GM12874 (cell line): ENCODE measurements around the gene PDXK.

Source experiments
- TF ChIP-seq, protein P1 (sequence below): IDR thresholded peaks from 2 replicates; pipeline ENCODE4 v1.5.1; 2011; ENCODE audit warnings: low read depth, mild to moderate bottlenecking, control low read depth, low read length, moderate library complexity; ENCODE audit not compliant: insufficient read depth

Gene PDXK

DNA sequence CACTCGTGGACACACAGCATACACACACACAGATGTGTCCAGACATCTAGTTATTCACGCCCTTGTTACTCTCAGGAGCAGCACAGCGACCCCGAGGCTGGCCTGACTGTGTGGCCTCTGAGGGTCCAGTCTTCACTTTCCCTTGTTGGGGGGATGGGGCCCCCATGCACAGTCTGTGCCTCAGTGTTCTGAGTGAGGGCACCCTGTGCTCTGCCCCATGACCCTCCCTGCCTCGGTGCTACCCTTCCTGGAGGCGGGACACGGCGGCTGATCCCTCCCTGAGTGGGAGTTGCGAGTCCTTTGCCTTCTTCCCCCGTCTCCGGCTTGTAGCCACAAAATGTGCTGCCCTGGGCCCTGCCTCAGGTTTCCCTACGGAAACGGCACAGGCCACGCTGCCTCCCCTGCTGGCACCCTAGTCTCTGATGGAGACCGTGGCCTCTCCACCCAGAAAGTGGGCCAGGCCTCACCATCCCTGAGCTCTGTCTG is 48.6 kb downstream of the PDXK start:
- TF ChIP-seq, protein P1, sequence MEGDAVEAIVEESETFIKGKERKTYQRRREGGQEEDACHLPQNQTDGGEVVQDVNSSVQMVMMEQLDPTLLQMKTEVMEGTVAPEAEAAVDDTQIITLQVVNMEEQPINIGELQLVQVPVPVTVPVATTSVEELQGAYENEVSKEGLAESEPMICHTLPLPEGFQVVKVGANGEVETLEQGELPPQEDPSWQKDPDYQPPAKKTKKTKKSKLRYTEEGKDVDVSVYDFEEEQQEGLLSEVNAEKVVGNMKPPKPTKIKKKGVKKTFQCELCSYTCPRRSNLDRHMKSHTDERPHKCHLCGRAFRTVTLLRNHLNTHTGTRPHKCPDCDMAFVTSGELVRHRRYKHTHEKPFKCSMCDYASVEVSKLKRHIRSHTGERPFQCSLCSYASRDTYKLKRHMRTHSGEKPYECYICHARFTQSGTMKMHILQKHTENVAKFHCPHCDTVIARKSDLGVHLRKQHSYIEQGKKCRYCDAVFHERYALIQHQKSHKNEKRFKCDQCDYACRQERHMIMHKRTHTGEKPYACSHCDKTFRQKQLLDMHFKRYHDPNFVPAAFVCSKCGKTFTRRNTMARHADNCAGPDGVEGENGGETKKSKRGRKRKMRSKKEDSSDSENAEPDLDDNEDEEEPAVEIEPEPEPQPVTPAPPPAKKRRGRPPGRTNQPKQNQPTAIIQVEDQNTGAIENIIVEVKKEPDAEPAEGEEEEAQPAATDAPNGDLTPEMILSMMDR = no peak

DNA sequence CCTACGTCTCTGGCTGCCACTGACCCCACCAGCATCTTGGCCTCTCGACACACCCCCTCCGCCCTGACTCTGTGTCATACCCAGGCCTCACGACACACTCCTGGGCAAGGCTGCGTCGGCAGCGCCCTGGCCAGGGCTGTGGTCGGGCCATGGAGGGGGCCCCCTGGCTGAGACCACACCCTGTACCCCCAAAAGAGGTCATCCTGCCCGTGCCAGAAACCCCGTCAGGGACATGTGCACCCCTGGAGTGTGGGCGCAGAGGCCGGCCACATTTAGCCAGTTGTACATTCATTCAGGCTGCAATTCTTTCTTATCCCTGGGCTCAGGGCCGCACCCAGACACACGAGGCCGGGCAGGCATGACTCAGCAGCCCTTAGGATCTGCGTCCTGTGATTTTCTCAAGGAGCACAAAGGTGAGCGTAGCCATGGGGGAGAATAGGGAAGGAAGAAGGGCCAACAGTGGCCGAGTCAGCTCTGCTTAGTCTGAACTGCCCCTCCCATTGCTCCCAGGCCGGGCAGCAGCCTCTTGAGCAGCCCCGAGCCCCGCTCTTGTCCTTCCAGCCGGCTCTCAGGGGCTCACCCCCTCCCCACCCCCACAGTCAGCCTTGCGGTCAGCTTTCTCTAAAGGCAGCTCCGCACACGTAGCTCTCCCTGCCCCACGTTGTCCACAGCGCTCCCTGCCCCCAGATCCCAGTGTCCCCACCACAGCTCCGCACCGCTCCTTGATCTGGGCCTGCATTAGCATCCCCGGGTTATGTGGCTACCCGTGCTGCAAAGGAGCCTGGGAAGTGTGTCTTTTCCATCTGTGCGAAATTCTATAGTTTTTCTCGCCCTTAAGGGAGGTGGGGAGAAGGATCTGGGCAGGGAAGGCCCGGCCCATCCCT is 49.3 kb downstream of the PDXK start:
- TF ChIP-seq, protein P1 = no peak

DNA sequence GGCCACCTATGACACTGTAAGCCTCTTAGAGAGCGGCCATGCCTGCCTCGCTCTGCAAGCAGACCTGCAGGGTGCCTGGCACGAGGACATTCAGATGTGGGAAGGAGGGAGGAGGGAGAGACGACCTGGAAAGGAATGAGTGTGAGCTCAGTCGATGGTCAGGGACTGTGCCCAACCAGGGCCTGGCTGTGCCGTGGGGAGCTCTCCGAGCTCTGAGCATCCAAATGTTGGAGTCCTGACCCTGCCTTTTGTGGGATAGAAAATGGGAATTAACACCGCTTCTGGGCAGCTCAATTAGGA is 49.9 kb downstream of the PDXK start:
- TF ChIP-seq, protein P1 = no peak

DNA sequence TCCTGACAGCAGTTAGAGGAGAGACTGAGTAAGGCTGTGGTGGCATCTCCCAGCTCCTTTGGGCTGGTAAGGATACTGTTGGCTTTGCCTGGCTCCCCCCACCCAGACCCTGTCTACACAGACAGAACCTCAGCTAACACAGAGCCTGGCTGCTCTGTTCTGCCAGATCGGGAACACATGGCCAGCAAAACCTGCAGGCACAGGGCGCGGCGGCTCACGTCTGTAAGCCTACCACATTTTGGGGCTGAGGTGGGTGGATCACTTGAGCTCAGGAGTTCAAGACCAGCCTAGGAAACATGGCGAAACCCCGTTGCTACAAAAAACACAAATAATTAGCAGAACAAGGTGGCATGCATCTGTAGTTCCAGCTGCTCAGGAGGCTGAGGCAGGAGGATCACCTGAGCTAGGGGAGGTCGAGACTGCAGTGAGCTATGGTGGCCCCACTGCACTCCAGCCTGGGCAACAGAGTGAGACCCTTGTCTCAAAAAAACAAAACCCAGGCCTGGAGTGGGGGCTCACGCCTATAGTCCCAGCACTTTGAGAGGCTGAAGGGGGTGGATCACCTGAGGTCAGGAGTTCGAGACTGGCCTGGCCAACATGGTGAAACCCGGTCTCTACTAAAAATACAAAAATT is 50.5 kb downstream of the PDXK start:
- TF ChIP-seq, protein P1 = no peak

DNA sequence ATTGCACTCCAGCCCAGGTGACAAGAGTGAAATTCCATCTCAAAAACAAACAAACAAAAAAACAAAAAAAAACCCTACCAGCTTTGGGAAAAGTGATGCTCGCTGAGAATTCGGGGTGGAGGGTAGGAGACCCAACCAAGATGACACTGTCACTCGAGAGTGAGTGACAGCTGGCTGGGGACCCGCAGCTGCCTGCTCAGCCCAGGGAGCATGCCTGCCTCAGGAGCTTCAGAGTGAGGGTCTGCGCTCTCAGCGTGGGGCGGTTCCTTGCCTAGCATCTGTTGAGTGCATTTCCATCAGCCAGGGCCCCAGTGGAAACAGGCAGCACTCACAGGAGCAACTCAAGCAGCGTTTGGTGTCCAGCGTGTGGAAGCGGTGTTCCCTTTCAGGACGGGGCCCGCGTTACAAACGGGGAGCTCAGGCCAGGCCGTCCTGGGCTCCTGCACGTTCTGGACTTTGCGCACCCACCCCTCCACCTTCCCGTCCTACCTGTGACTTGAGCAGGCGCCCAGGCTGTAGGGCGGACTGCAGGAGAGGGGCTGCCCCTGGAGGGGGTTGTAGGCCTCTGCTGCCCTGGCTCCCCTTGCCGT is 51.2 kb downstream of the PDXK start:
- TF ChIP-seq, protein P1 = no peak

DNA sequence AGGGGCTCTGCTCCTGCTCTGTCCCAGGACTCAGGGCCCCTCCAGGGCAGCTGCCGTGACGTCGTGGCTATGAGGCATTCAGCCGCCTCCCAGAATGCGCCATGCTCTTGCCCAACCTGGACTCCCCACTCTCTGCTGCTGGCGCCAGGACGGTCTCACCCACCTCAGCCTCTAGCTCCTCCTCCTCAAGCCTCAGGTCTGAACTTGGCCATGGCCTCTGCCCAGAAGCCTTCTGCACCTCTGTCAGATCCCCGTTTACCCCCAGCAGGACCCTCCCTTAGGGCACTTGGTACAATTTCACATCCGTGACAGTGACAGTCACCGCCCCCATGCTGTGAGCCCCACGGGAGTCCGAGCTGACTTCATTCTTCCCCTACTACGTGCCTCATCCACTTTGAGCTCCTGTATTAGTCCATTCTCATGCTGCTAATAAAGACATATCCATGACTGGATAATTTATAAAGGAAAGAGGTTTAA is 52.3 kb downstream of the PDXK start:
- TF ChIP-seq, protein P1 = no peak

DNA sequence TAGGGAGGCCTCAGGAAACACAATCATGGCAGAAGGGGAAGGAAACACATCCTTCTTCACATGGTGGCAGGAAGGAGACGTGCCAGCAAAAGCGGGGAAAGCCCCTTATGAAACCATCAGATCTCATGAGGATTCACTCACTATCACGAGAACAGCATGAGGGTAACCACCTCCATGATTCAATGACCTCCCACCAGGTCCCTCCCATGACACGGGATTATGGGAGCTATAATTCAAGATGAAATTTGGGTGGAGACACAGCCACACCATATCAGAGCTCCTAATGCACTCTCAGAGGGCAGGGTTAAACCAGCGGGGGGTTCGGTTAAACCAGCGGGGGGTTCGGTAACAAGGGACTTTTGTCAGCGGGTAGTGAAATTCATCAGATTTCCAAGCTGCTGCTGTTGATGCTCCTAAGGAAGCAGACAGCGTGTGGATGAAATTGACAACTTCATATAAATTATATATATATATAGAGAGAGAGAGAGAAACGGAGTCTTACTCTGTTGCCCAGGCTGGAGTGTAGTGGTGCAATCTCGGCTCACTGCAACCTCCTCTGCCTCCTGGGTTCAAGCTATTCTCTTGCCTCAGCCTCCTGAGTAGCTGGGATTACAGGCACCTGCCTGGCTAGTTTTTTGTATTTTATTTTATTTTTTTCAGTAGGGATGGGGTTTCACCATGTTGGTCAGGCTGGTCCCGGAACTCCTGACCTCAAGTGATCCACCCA is 52.9 kb downstream of the PDXK start:
- TF ChIP-seq, protein P1 = no peak
